SK-N-DZ (cell line): ENCODE data around the gene AGPAT2. TPM values are rescaled to one million over a fixed set of nuclear protein-coding genes. Genes with fewer than 3 reads are reported as not detected.

Source experiments
- DNase-seq: peaks from one replicate; pipeline ENCODE4 v3.0.0-alpha.2; 2015; ENCODE audit warnings: low spot score
- polyA plus RNA-seq, 2 experiments: library from polyadenylated mRNA; depleted of rRNA; stranded (reverse); fragments of >200 nt; gene quantifications; 2 replicates each; pipeline ENCODE4 v1.2.3, GENCODE V29; 2014

AGPAT2 gene
- polyA plus RNA-seq (2014; cell fraction: cytosol; rRNA removed): 0.70 and 1.1 TPM in 2 replicates
- polyA plus RNA-seq (2014; cell fraction: nucleus; rRNA removed): 0.12 and 0.54 TPM in 2 replicates

DNA sequence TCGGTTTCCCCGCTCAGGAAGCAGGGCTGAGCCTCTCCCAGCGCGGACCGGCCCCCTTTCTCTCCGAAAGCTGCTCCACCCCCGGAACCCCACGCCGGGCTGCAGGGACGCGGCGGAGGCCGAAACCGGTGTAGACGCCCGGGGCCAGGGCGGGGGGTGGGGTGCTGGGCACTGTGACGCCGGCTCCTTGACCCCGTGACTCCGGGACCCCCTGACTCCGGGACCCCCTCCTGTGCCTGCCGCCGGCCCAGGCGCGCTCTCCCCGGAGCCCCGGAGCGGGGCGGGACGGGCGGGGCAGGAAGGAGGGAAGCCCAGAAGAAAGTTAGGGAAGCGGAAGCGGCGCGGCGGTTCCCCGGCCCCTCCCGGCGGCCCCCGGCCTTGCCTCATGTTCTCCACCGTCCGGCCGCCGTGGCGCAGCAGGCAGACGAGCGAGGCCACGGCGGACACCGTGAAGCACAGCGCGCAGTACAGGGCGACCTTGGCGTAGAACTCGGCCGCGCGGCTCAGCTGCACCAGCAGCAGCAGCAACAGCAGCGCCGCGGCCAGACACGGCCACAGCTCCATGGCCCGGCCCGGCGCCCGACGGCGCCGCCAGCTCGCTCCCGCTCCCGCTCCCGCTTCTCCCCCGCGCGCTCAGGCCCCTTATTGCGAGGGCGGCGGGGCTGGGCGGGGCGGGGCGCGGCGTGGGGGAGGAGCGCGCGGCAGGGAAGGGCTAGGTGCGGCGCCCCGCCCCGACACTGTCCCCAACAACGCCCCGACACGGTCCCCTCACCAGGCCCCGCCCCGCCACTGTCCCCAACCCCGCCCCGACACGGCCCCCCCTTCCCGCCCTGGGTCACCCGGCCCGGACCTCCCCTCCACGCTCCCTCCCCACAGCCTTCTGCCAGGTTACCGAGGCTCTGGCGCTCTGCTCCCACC, at the start of gene AGPAT2:
AGPAT2 (minus strand) TSS at position 664 of the 918 bp plus-strand sequence; CDS start at position 564, 100 bp downstream.
- no peak for DNase-seq

GRCh38 chr9:136735812-136736480, 48.7 kb upstream of the AGPAT2 start:
- DNase-seq: no peak

DNA sequence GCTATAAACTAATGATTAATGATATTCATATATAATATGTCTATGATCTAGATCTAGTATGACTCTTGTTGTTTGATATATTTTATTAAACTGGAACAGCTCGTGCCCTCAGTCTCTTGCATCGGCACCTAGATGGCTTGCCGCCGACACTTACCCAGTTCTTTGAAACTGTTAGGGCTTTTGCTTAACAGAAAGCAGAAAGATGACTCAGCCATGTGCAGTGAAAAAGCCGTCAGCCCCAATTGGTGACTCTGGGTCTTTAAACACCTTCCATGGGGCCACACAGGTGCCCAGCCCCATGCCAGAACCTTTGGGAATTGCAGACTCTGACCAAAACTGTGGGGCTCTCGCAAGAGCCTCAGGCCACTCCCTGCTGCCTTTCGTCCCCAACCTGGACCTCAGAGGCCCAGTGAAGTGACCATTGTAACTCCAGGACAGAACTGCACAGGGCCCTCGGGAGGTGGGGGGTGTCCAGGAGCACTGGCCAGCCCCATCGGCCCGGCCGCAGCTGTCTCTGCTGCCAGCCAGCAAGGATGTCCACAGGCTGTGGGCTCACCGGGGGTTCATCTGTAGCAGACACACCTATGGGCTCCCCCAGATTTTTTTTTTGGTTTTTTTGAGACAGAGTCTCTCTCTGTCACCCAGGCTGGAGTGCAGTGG, 47.7 kb upstream of the AGPAT2 start:
- no peak for DNase-seq

DNA sequence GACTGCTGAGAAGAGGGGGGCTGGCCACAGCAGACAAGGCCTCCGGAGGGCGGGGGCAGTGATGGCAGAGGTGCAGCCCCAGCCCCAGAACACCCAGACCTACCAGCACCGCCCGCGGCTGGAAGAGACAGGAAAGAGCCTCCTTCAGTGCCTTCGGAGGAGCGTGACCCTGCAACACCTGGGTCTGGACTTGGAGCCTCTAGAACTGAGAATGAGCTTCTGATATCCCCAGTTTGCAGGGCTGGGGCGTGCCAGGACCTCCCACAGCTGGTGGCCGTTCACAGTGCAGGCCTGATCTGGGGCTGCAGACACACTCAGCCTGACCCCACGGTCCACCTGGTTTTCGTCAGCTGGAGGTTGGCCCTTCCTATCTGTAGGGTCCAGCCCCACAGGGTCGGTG, 46.4 kb upstream of the AGPAT2 start:
- no peak for DNase-seq

DNA sequence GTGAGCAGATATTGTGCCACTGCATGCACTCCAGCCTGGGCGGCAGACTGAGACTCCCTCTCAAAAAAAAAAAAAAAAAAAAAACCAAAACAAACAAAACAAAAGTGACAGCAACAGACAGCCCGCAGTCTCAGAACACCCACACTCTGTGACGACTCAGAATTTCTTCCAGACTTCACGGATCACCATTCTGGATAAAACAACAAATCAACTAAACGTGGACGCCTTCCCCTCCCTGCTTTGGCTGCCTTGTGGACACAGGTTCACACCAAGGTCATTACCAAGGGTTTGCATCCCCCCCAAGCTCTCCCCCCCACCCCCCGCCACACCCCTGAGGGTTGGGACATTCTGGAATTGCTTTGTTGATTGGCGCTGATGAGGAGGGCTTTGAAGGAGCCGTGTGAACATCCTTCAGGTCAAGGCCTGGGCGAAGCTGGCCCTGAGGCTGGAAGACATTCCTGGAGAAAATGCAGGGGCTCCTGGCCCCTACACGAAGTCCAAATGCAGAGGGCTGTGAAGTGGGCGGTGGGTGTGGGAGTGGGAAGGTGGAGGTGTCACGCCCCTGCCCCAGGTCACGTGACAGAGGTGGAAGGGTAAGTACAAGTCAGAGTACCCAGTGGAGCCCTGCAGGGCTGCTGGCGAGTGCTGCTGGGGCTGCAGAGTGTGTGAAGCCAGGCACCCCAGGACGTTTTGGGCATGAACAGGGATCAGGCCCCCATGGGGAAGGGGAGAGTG, 45.4 kb upstream of the AGPAT2 start:
- DNase-seq: no peak

DNA sequence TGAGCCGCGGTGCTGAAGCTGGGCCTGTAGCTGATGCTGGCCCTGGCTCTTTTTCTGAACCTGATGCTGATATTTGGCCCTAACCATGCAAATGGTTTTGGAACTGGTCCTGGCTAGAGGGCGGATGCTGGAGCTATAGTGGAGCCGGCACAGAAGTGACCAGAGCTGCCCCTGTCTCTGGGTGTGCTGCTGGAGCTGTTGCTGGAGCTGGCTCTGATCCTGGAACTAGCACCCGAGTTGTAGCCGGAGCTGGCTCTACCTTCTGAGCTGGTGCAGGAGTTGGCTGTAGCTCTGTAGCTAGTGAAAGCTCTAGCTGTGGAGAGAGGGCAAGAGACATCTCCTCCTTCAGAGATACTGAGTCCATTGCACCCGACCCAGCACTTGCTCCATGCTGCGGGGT, 42.7 kb upstream of the AGPAT2 start:
- no peak for DNase-seq

GRCh38 chr9:136729144-136729543, 41.9 kb upstream of the AGPAT2 start:
- no peak for DNase-seq

DNA sequence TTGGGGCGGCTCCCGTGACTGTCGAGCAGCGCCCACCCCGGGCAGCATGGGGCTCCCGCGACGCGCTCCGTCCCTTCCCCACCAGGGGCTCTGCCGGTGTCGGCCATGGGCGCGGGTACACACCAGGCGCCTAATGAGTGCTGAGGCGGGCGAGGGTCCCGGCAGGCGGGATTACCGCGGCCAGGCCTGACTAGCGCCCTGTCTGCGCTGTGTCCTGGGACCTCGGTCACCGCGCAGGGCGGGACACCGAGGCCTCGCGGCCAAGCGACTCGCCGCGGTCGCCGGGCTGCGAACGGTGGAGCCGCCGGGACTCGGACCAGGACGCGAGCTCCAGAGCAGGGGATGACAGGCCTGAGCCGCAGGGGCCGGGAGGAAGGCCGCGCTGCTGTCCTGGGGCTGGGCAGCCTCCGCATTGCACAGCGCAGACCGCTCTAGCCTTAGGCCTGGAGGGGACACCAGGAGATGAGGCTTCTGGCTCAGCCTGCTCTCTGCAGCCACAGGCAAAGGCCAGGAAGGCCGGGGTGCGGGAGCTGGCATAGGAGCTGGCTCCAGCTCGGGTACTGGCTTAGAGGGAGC, 41.4 kb upstream of the AGPAT2 start:
- peak; percentile 47 for DNase-seq

GRCh38 chr9:136728080-136728547, 40.9 kb upstream of the AGPAT2 start:
- peak; percentile 79 for DNase-seq

- peak; percentile 52 for DNase-seq
Observed at GRCh38 chr9:136726631-136727191, 39.5 kb upstream of the AGPAT2 start.

GRCh38 chr9:136726118-136726517, 38.9 kb upstream of the AGPAT2 start:
- no peak for DNase-seq

DNA sequence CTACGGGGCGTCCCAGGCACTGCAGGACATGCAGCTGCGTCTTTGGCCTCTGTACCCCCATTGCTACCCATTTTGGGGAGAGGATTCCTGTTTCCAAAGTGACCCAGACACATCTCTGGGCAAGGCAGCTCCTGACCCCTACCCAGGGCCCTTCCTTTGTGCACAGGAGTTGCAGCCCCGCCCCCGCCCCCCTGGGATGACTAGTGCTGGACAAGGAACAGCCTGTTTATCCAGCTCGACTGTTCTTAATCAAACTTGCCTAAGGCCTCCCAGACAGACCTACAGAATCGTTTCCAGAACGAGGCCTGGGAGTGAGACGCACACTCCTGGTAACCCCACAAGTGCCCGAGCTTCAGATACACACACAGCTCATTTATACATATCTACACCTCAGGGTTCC, 38.4 kb upstream of the AGPAT2 start:
- no peak for DNase-seq

GRCh38 chr9:136724772-136725171, 37.5 kb upstream of the AGPAT2 start:
- DNase-seq: no peak

GRCh38 chr9:136723989-136724388, 36.7 kb upstream of the AGPAT2 start:
- no peak for DNase-seq

DNA sequence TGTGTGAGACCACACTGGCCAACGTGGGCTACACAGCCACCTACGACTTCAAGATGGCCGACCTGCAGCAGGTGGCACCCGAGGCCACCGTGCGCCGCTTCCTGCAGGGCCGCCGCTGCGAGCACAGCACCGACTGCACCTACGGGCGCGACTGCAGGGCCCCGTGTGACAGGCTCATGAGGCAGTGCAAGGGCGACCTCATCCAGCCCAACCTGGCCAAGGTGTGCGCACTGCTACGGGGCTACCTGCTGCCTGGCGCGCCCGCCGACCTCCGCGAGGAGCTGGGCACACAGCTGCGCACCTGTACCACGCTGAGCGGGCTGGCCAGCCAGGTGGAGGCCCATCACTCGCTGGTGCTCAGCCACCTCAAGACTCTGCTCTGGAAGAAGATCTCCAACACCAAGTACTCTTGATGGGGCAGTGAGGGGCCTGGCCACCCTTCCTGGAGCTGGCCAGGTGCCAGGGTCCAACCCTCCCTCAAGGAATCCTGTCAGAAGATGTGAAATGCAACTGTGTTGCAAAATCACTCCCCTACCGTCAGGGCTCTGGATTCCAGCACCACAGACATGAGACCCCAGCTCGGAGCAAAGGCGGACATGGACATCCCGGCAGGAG, 36.2 kb upstream of the AGPAT2 start:
- no peak for DNase-seq

GRCh38 chr9:136722969-136723356, 35.7 kb upstream of the AGPAT2 start:
- no peak for DNase-seq

GRCh38 chr9:136722093-136722968, 35.1 kb upstream of the AGPAT2 start:
- DNase-seq: no peak

GRCh38 chr9:136721339-136722092, 34.3 kb upstream of the AGPAT2 start:
- no peak for DNase-seq
